Pons (tissue), 1 donor: ENCODE data around the gene TAOK2.
"Not testable (repeated sequence)": the region's sequence is repeated elsewhere in the genome, so short reads cannot be mapped to it uniquely, and the experiment has no call there.

Experiments used
- DNase-seq: peaks from one replicate; pipeline ENCODE4 v3.0.0-alpha.2; 2016; ENCODE audit warnings: low spot score

The TAOK2 gene

DNA sequence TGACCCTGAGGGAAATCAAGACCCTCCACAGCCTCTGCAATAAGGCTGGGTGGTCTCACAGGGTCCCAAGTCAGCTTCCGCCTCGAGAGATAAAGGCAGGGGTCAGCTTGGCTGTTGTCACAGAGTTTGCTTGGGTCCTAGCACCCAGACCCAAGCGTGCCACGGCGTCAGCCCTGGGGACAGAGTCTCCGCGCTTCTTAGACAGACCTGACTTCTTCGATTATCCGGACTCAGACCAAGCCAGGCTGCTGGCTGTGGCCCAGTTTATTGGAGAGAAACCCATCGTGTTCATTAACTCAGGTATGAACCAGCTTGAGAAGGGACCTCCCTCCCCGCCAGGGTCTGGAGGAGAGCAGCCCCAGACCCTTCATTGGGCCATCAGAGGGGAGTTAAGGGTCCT is 49.9 kb downstream of the TAOK2 start:
- DNase-seq, result no peak

DNA sequence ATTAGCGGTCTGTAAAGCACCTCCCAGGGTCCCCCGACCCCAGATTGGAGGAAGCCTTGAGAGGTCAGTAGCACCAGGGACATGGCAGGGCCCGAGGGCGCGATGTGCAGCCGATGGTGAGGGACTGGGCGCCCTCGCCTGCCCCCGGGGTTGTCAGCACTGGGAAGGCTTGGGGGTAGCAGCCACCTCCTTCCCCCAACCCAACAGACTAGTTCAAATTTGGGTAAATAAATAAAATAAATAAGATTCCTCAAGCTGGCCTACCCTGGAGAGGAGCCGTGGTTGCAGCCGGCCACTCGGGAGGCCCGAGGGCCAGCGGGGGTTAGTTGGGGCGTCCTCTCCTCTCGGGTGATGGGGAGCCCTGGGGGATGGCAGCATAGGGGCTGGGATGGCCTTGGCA is 50.8 kb downstream of the TAOK2 start:
- DNase-seq, result no peak

DNA sequence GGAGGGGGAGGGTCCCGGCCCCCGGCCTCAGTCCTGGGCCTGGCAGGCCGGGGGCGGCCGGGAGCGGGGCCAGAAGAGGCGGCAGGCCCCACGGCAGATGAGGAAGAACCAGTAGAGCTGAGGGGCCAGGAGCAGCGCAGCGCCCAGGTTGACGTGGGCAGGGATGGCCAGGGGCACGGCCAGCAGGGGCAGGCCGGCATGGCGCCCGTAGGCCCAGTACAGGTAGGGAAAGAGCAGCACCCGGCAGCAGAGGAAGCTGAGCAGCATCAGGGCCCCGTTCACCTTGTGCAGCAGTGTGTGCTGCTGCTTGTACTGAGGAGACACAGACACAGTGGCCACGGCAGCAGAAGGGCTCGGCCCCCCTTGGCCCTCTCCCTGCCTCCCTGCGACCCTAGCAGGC is 51.5 kb downstream of the TAOK2 start:
- DNase-seq, result no peak

DNA sequence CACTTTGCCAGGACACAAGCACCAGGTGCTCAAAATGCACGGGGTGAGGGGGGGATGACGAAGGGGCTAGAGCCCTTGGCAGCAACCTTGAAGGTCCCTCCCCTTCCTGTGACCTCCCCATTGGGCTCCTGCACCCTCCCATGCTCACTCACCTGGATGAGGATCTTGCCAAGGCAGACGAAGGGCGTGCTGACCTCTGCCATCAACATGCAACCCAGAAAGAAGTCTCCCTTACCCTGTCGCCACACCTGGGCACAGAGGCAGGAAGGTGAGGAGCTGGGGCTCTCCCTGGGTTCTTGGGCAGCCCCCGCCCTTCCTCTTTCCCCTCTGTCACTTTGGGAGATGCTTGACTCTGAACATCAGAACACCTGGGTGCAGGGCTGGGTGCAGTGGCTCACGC is 51.9 kb downstream of the TAOK2 start:
- DNase-seq, result no peak

DNA sequence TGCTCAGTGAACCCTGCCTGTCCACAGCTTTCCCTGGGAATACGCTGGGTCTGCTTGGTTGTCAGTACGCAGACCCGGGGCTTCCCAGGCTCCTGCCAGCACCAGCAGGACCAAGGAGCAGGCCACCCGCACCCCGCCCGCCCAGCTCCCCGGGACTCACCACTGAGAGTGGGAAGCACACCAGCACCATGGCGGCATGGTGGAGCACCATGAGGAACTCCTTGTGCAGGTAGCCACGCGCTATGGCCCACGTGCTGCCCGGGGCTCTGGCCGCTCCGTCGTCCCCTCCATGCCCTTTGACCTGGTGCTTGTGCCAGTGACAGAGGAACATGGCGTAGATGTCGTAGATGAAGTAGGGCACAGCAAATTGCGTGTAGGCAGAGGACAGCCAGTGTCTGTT is 52.8 kb downstream of the TAOK2 start:
- no peak for DNase-seq

DNA sequence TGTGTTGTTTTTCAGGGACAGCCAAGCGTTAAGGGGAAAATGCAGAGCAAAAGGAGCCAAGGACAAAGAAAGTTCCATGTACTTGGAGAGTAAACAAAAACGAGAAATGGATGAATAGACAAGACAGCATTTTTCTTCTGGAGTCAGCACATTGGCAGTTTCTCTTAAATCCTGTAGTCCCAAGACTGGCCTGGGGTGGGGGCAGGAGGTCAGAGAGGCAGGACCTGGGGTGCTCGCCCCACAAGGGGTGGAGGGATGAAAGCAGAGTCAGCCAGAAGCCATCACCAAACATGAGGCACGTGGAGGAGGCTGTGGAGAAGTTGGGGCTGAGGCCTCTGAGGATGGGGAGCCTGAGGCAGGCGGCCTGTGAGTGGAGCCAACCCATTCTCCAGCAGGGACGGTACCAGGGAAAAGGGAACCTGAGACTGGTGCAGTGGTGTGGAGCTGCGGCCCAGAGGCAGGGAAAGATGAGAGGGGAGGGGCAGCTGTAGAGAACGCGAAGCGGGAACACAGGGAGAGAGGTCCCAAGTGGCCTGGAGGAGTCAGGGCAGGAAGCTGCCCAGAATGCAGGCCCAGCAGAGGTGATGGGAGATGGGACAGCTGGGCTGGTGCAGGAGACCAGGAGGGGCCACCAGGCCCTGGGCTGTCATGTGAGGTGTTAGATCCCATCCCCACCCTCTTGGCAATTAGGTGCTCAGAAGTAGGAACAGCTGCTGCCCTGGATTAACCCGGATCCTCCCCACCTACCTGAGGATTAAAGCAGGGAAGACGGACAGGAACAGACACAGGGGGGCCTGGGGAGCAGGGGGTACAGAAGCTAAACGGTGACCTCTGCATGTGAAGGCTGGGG is 54.1 kb downstream of the TAOK2 start:
- no peak for DNase-seq

DNA sequence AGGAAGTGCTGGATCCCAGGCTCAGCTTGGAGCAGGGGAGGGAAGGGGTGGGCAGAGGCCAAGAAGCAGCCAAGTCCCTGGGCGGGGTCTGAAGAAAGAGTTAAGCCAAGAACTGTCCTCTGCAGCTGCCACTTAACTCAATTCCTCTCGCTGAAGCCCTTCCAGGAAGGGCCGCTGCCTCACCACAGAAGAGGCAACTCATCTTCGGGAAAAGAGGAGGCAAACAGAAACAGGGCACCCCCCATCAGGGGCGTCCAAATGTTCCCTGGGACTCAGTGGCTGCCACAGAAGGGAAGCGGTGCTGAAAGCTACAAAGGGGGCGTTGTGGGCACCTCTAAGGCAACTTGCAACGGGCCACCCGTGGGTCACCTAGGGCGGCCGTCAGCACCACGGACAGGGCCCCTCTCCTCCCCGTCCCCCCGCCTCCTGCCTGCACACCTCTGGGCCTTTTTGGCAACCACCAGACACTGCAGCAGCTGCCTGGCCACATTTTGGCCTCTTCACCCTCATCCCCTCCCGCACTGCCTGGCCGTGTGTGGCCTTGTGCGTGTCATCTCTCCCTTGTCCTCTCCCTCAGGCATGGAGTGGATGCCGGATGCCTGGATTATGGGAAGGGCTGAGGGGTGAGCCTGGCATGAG is 54.9 kb downstream of the TAOK2 start:
- no peak for DNase-seq

DNA sequence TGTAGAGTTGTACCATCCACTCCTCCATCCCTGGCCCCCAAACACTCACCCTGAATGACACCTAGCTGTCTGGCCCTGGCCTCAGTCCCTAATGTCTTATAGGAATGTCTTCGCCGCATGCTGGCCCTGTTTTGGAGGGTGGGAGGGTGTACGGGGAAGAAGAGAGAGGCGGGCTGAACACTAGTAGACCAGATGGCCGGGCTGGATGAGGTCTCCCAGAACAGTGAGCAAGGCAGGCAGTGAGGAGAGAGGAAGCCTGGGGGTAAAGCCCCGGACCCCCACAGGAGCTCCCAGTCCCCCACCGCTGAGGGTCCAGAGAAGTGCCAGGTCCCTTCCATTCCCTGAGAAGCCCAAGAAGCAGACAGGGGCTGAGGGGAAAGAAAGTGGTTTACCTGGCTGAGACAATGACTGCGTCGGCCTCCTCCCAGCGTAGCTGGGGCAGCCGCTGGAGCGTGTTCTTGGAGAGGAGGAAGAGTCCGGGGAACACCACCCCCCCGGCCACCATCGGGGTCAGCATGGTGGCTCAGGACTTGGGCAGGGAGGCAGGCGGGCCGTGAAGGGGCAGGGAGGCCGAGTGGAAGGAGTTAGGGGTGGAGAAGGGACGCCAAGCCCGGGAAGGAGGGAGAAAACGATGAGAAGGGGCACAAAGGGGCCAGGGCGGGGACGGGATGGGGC is 56.5 kb downstream of the TAOK2 start:
- no peak for DNase-seq

DNA sequence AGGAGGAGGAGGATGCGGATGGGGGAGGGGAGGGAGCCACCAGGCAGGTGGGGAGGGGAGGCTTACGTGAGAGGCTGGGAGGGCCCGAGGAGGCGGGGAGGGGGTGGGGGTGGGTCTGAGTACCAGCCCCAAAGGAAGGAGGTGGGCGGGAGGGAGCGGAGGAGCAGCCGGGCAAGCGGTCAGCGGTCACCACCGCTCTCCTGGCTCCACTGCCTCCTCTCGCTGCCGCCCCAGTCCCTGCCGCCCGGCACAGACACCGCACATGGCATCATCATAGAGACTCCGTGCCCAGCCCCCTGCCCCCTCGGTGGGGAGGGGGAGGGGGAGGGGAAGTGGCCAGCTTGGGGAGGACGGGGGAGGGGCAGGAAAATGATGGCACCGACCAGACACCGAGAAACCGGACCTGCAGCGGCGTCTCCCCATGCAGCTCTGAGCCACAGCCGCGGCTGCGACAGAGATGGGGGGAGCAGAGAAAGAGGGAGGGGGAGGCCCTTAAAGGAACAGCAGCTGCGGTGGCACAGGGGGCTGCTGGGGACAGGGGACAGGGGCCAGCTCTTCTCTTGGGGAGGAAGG is 57.3 kb downstream of the TAOK2 start, which contains the start of gene TLCD3B:
Gene TLCD3B (minus strand): TSS at position 431 of the 573 bp plus-strand sequence. CDS start 744 bp downstream, outside the sequence.
- DNase-seq, result no peak

DNA sequence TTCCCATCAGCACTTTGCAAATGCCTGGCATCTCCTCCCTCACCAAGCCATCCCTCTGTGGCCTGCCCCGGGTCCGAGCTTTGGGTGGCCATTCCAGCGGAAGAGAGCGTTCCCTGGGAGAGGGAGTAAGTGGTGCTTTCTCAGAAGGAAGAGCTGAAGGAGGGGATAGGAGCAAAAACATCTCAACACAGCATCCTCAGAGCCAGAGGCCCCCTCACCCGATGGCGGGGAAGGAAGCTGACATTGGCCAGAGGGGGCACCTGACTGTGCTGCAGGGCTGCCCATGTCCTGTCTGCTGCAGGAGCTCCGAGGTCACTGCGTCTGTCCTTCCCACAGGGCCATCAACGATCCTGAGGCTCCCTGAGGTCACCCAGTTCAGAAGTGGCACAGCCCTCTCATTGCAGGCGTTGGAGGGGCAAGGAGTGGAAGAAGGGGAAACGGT is 57.8 kb downstream of the TAOK2 start:
- DNase-seq, result no peak

DNA sequence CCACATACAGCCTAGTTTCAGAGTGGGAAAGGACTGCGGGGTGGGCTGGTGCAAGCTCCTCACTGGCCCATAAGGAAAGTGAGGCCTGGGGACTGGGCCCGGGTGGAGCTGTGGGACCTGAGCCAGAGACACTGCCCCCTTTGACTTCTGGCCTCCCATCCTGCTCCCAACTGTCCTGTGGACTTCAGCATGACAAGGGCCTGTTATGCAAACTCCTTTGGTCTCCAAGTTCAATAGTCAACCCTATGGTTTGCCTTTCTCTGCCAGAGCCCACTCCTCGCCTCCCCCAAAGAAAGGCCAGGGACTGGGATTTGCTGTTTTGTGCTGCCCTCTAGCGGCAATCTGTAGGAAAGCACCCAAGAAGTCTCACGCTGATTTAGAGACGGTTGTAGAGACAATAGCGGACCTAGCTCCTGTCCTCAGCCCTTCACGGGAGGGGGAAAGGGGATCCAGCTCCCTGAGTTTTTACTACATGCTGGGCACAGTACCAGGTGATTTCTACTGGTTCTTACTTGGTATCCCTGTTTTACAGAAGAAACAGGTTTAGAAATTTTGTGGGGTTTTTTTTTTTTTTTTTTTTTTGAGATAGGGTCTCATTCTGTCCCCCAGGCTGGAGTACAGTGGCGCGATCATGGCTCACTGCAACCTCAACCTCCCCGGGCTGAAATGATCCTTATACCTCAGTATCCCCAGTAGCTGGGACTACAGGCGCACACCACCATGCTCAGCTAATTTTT is 58.6 kb downstream of the TAOK2 start:
- peak; percentile 56 for DNase-seq

DNA sequence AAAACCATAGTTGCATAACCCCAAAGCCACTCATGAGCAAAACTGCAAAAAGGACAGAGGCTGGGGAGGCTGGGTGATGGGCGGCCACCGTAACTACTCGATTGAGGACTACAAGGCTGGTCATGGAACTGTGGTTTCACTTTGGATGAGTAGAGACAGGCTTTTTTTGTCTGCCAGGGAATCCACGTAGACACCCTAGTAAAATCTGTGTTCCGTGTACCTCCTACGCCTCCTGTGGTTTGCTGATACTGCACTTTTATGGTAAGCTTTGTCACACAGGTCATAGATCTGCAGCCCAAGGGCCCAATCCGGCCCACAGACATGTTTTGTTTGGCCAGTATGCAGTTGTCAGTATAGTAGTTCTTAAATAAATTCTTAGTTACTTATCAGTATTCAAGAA is 59.6 kb downstream of the TAOK2 start:
- DNase-seq, result no peak

DNA sequence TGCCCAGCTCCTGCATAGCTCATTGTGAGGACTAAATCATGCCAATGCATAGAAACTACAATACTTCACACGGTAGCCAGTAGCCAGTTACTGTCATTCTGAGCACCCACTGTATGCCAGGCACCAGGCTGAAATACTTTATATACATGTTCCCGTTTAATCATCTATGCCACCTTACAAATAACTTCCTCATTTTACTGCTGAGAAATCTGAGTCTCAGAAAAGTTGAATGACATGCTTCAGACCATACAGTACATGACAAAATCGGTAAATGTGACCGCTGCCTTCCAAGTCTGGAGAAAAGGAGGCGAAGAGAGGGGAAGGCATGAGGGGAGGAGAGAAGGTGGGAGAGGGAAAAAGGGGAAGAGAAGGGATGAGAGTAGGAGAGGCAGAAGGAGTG is 66.6 kb downstream of the TAOK2 start:
- DNase-seq, result no peak

DNA sequence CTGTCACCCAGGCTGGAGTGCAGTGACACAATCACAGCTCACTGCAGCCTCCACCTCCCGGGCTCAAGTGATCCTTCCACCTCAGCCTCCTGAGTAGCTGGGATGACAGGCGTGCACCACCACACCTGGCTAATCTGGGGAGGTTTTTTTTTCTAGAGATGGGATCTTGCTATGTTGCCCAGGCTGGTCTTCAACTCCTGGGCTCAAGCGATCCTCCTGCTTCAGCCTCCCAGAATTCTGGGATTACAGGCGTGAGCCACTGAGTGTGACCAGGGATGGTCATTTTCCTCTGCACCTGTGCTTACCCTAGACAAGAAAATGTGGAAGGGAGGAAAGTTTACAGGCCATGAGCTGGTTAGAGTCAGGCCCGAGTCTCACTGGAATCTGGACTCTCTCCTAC is 67.0 kb downstream of the TAOK2 start:
- DNase-seq, result not testable (repeated sequence)

DNA sequence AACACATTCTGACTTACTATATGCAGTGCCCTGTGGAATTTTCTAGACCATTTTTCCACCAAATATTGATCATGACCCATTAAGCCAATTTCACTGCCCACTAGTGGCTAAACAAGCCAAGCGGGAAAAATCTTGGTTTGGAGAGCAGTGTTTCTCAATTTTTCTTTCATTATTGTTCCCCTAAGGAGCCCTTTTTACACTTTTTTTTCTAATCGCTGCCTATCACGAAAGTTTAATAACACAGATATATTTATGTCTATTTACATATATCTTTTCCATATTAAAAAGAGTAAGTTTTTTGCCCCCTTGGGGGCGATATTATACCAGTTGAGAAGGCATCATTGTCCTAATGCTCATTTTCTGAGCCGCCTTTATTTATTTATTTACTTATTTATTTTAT is 68.2 kb downstream of the TAOK2 start:
- DNase-seq, result no peak
